Osteocyte (in vitro differentiated cells): ENCODE measurements around the gene CNTN1. TPM values are rescaled to one million over a fixed set of nuclear protein-coding genes. Genes with fewer than 3 reads are reported as not detected.

ENCODE experiments used
- DNase-seq: peaks from one replicate; pipeline ENCODE4 v3.0.0; 2021; ENCODE audit warnings: mixed read lengths; ENCODE audit not compliant: unreplicated experiment; ENCODE audit errors: extremely low spot score
- H3K27ac Mint-ChIP-seq: one replicate; pipeline ENCODE4 v1.8.0; 2021; ENCODE audit warnings: mild to moderate bottlenecking, mixed read lengths; ENCODE audit not compliant: unreplicated experiment
- H3K27me3 Mint-ChIP-seq: one replicate; pipeline ENCODE4 v1.8.0; 2021; ENCODE audit warnings: mixed read lengths; ENCODE audit not compliant: unreplicated experiment
- H3K36me3 Mint-ChIP-seq: one replicate; pipeline ENCODE4 v1.8.0; 2021; ENCODE audit warnings: mixed read lengths; ENCODE audit not compliant: unreplicated experiment
- H3K4me1 Mint-ChIP-seq: one replicate; pipeline ENCODE4 v1.8.0; 2021; ENCODE audit warnings: mixed read lengths; ENCODE audit not compliant: unreplicated experiment
- H3K4me3 Mint-ChIP-seq: one replicate; pipeline ENCODE4 v1.8.0; 2021; ENCODE audit warnings: mild to moderate bottlenecking, moderate library complexity, mixed read lengths; ENCODE audit not compliant: unreplicated experiment
- H3K9me3 Mint-ChIP-seq: one replicate; pipeline ENCODE4 v1.8.0; 2021; ENCODE audit warnings: mixed read lengths; ENCODE audit not compliant: unreplicated experiment
- total RNA-seq: library from RNA; stranded (reverse); gene quantifications from 2 replicates; pipeline ENCODE4 v1.2.1, GENCODE V29; 2021
- TF ChIP-seq, protein P1 (sequence below): fragments of 200-600 bp; sonication (generic); IDR thresholded peaks from 2 replicates; pipeline ENCODE4 v1.5.0; 2021; ENCODE audit warnings: antibody characterized with exemption, mild to moderate bottlenecking, moderate library complexity

The CNTN1 gene
- total RNA-seq, 1 donor from 2014 or later = 1.8 TPM

DNA sequence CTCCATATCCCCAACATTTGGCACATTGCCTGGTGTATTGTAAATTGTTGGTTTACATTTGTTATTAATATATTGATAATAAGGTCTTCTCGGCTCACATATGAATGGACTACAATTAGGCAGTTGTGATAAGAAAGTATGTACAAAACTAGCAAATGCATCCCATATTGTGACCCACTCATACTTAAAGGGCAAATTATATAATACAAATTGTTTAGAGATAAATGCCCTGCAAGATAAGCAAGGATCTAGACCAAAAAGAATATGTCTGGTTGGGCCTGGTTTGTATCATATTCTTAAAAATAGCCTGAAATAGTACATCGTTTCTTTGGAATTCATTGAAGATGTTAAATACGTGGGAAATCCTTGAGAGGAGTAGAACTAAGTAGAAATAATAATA lies 151.3 kb downstream of the CNTN1 start:
- H3K27ac Mint-ChIP-seq = no peak overlapping the region
- H3K4me1 Mint-ChIP-seq = no peaks in the 10 kb centered on the region
- H3K36me3 Mint-ChIP-seq = no peaks in the 10 kb centered on the region
- H3K4me3 Mint-ChIP-seq = no peak overlapping the region
- TF ChIP-seq, protein P1, sequence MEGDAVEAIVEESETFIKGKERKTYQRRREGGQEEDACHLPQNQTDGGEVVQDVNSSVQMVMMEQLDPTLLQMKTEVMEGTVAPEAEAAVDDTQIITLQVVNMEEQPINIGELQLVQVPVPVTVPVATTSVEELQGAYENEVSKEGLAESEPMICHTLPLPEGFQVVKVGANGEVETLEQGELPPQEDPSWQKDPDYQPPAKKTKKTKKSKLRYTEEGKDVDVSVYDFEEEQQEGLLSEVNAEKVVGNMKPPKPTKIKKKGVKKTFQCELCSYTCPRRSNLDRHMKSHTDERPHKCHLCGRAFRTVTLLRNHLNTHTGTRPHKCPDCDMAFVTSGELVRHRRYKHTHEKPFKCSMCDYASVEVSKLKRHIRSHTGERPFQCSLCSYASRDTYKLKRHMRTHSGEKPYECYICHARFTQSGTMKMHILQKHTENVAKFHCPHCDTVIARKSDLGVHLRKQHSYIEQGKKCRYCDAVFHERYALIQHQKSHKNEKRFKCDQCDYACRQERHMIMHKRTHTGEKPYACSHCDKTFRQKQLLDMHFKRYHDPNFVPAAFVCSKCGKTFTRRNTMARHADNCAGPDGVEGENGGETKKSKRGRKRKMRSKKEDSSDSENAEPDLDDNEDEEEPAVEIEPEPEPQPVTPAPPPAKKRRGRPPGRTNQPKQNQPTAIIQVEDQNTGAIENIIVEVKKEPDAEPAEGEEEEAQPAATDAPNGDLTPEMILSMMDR = no peak
- DNase-seq = no peak
- no peaks in the 10 kb centered on the region for H3K27me3 Mint-ChIP-seq
- H3K9me3 Mint-ChIP-seq = peaks cover 3% of the 10 kb centered on the region

DNA sequence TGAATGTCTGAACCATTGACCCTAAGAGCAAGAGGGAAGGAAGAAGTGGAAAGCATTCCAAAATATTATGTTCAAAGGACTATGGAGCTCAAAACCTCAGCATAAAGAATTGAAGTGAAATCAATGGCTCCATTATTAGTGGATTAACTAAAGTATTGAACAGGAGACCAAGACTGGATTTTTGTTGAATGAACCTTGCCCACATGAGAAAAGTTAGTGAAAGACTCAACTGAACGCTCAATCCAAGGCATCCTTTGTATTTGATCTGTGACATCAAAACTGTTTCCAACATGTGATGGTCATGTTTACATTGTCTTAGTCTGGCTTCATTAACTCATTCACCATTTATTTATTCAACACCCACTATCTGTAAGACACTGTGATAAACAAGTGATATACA lies 161.0 kb downstream of the CNTN1 start:
- H3K27me3 Mint-ChIP-seq = peaks cover 11% of the 10 kb centered on the region
- H3K4me3 Mint-ChIP-seq = no peak overlapping the region
- no peaks in the 10 kb centered on the region for H3K4me1 Mint-ChIP-seq
- DNase-seq = no peak
- H3K27ac Mint-ChIP-seq = no peak overlapping the region
- H3K9me3 Mint-ChIP-seq = no peaks in the 10 kb centered on the region
- H3K36me3 Mint-ChIP-seq = no peaks in the 10 kb centered on the region
- TF ChIP-seq, protein P1 = no peak

DNA sequence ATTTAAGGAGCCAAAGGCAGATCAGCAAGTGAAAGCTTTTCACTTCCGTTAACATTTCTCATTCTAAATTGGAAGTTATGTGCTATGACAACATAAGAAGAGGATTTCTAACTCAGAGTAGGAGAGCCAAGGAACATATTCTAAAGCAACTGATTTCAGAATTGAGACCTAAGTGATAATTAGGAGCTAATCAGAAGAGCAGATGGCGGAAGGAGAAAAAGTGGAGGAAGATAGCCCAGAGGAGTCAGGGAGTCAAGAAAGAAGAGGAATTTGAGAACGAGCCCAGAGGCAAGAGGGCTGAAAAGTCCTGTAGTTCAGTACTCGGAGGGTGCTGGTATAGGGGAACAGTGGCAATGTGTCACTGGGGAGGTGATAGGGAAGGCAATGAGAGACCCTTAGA lies 162.4 kb downstream of the CNTN1 start:
- H3K4me1 Mint-ChIP-seq = no peaks in the 10 kb centered on the region
- no peaks in the 10 kb centered on the region for H3K36me3 Mint-ChIP-seq
- no peak overlapping the region for H3K27ac Mint-ChIP-seq
- peaks cover 11% of the 10 kb centered on the region for H3K27me3 Mint-ChIP-seq
- no peaks in the 10 kb centered on the region for H3K9me3 Mint-ChIP-seq
- no peak for DNase-seq
- H3K4me3 Mint-ChIP-seq = no peak overlapping the region
- TF ChIP-seq, protein P1 = no peak

DNA sequence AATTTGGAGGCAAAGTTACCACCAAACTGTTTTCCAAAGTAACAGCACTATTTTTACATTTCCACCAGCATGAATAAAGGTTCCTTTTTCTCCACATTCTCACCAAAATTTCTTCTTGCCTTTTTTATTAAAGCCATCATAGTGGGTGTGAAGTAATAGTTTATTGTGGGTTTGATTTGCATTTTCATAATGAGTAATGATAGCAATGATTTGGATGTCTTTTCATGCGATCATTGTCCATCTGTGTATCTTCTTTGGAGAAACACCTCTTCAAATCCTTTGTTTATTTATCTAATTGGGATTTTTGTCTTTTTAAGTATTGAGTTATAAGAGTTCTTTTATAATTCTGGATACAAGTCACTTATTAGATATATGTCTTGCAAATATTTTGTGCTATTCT lies 172.7 kb downstream of the CNTN1 start:
- Mint-ChIP-seq H3K36me3 (no peaks in the 10 kb centered on the region), H3K4me1 (no peaks in the 10 kb centered on the region), H3K27me3 (peaks cover 2% of the 10 kb centered on the region), H3K9me3 (no peaks in the 10 kb centered on the region), H3K27ac (no peak overlapping the region), H3K4me3 (no peak overlapping the region)
- DNase-seq = no peak
- TF ChIP-seq, protein P1 = no peak

DNA sequence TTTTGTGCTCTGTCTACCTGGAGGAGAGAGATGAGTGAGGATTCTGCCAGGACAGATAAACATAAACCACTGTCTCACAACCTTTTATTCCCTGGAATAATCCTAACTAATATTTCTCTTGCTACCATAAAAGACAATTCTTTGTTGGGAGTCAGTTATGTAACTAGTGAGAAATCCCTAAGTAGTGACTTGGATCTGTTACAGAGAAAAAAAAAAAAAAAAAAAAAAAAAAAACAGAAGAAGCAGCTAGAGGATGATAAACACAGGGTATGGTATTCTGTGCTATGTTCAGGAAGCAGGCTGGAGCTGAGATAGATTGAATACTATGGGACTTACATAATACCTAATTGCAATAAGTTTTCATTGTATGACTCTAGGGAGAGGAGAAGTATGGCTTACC lies 178.7 kb downstream of the CNTN1 start:
- Mint-ChIP-seq H3K27ac (no peak overlapping the region), H3K4me1 (no peaks in the 10 kb centered on the region)

More for the DNA sequence above, 178.7 kb downstream of the CNTN1 start:
- Mint-ChIP-seq H3K9me3 (no peaks in the 10 kb centered on the region), H3K27me3 (peaks cover 2% of the 10 kb centered on the region), H3K4me3 (no peak overlapping the region), H3K36me3 (no peaks in the 10 kb centered on the region)
- TF ChIP-seq, protein P1 = no peak
- DNase-seq = no peak
